Activated T-helper 2 cell treated with anti-CD3 and anti-CD28 coated beads, Interferon-gamma antibody, Interleukin-2, Interleukin-4, amounts not matched to agents 10 μg/mL and 5 μg/mL and 100 μg/mL, durations not matched to agents 14 hours and 24 hours and 36 hours (primary cell): ENCODE measurements around the gene OPCML. TPM values are rescaled to one million over a fixed set of nuclear protein-coding genes. Genes with fewer than 3 reads are reported as not detected.

Experiments
- DNase-seq: peaks from one replicate; pipeline ENCODE4 v3.0.0; 2021; ENCODE audit warnings: low spot score
- H3K27ac Mint-ChIP-seq: one replicate; pipeline ENCODE4 v1.8.0; 2021; ENCODE audit warnings: mixed read lengths
- H3K27me3 Mint-ChIP-seq: one replicate; pipeline ENCODE4 v1.8.0; 2021; ENCODE audit warnings: low read depth, mixed read lengths
- H3K36me3 Mint-ChIP-seq: one replicate; pipeline ENCODE4 v1.8.0; 2021; ENCODE audit warnings: low read depth, mixed read lengths
- H3K4me1 Mint-ChIP-seq: one replicate; pipeline ENCODE4 v1.8.0; 2021; ENCODE audit warnings: low read depth, mixed read lengths
- H3K4me3 Mint-ChIP-seq: one replicate; pipeline ENCODE4 v1.8.0; 2021; ENCODE audit warnings: low read depth, mild to moderate bottlenecking, moderate library complexity, mixed read lengths
- H3K9me3 Mint-ChIP-seq: one replicate; pipeline ENCODE4 v1.8.0; 2021; ENCODE audit warnings: mixed read lengths
- intact Hi-C: fragments of 100-400 bp; cut with micrococcal nuclease; formaldehyde crosslinking; loops from one replicate; pipeline ENCODE4 v1.15.1; 2023
- total RNA-seq: library from RNA; stranded (reverse); gene quantifications from 2 replicates; pipeline ENCODE4 v1.2.3, GENCODE V29; 2022

The OPCML gene
- total RNA-seq, 1 donor from 2014 or later, result not detected

DNA sequence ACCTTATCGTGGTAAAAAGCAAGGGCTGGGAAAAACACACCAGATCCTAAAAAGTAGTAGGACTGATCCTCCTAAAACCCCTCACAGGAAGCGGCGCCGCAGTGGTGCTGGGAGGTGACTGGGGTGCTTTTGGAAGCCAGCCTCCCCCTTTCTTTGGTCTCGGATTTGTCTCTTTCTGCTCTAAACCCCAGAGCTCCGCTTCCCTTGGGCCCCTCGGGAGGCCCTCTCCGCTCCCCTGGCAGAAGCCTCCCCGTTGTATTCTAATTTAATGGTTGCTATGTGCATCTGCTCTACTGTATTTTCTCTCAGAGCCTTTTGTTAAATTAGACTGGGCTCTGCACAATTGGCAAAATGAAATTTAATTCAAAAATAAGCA is 587.7 kb downstream of the OPCML start:
- Mint-ChIP-seq H3K27ac (no peak overlapping the region), H3K4me1 (no peaks in the 10 kb centered on the region), H3K36me3 (no peaks in the 10 kb centered on the region), H3K27me3 (peaks cover 34% of the 10 kb centered on the region), H3K9me3 (no peaks in the 10 kb centered on the region), H3K4me3 (no peak overlapping the region)
- no peak for DNase-seq
- intact Hi-C loops, result loop anchor here (10.0 kb wide), 1 partner anchor 760 kb away; no protein-coding TSS in a partner anchor

DNA sequence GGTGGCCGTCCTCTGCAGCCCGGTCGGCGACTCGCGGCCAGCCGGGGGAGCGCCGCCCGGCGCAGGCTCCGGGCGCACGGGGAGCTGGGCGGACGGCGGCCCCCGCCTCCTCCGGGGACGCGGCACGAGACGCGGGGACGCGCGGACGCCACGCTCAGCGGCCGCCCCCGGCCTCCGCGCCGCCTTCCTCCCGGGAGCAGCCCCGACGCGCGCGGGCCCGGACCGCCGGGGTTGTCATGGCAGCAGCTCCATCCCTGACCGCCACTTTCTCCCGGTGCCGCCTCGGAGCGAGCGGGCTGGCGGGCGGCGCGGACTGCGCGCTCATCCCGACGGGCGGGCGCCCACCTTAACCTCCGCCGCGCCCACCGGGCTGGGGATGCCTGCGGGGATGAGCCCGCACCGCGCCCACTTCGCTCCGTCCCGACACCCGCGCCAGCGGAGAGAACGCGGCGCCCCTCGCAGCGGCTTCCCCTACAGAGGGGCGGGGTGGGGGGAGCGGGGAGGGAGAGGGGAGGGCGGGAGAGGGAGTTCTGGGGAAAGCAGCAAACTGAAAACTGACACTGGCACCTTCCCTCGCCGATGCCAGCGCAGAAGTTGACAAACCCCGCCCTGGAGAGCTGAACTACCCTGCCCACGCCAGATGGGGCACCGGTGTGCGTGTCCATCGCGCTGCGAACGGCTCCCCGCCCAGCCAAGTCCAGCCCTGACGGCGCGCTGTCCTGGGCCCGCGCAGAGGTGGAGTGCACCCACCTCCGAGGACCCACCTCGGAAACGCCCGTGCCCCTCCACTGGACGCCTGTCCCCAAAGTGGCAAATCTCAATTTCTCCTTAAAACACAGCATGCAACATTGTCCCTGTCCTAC is 588.4 kb downstream of the OPCML start:
- no peak for DNase-seq
- Mint-ChIP-seq H3K4me1 (no peaks in the 10 kb centered on the region), H3K27me3 (peaks cover 34% of the 10 kb centered on the region), H3K27ac (no peak overlapping the region), H3K9me3 (no peaks in the 10 kb centered on the region), H3K36me3 (no peaks in the 10 kb centered on the region), H3K4me3 (no peak overlapping the region)
- intact Hi-C loops, result loop anchor here (10.0 kb wide), 1 partner anchor 759 kb away; no protein-coding TSS in a partner anchor

DNA sequence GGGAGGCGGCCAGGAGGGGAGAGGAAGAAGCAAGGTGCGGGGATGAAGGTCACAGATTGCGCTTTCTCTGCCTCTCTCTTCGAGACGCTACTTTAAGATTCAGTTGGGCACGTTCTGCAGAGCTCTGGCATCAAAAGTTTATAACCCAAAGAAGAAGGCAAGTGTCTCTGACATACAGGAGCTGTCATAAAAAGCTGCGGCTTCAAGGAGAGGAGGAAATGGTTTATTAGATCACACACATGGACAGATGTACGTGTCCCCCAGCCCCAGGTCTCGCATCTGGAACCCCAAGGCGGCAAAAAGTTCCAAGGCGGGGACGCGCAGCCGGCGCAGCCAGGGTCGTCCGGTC is 589.0 kb downstream of the OPCML start:
- Mint-ChIP-seq H3K27ac (no peak overlapping the region), H3K4me3 (no peak overlapping the region), H3K4me1 (no peaks in the 10 kb centered on the region), H3K27me3 (peaks cover 34% of the 10 kb centered on the region), H3K36me3 (no peaks in the 10 kb centered on the region), H3K9me3 (no peaks in the 10 kb centered on the region)
- intact Hi-C loops, result loop anchor here (10.0 kb wide), 1 partner anchor 759 kb away; no protein-coding TSS in a partner anchor
- no peak for DNase-seq

DNA sequence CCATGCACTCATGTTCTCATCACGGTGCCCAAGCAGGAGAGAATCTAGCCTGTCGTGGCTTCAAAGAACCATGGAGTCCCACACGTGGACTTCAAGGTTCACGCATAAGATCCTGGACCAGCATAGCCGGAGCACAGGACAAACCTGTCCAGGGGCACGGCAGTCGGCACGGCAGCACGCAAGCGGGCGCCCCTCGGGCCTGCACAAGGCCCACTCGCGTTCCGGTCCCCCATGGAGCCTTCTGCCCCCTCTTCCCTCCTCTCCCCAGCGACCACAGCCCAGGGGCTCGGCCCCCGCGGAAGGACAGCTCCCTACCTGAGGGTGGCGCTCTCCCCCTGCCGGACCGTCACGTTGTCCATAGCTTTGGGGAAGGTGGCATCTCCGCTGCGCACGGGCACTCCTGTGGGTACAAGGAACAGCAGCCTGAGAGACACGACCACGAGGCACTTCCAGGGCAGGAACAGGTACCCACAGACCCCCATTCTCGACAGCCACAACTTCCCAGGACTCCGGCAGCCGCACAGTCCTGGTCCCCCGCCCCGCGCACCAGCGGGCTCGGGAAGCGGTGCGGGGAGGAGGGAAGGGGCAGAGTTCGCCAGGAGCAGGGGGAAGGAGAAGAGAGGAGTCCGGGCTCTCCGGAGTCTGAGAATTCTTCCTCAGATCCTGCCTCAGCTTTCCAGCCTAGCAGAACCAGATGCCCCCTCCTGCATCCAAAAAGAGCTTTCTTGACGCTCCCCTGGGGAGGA is 589.5 kb downstream of the OPCML start:
- Mint-ChIP-seq H3K9me3 (no peaks in the 10 kb centered on the region), H3K27me3 (peaks cover 34% of the 10 kb centered on the region), H3K36me3 (no peaks in the 10 kb centered on the region), H3K4me3 (no peak overlapping the region), H3K27ac (no peak overlapping the region), H3K4me1 (no peaks in the 10 kb centered on the region)
- intact Hi-C loops, result loop anchor here (10.0 kb wide), 1 partner anchor 758 kb away; no protein-coding TSS in a partner anchor
- DNase-seq, result no peak

DNA sequence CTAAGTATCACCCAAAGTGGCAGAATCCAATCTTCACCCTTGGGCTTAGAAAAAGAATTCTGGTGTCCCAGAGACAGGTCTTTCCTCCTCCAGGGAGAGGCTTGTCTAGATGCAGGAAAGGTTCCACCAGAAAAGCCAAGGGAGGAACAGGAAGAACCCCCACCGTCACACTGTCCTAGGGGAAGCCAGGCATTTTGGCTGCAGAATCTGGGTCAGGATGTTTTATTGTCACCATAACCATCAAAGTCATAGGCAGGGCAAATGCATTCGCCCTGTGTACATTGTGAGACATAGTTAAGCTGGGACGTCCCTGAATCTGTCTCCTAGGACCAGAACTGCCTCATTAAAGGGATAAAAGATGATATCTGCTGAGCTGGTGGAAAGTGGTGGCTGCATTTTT is 590.5 kb downstream of the OPCML start:
- Mint-ChIP-seq H3K4me1 (no peaks in the 10 kb centered on the region), H3K27me3 (peaks cover 34% of the 10 kb centered on the region), H3K9me3 (no peaks in the 10 kb centered on the region), H3K27ac (no peak overlapping the region), H3K36me3 (no peaks in the 10 kb centered on the region), H3K4me3 (no peak overlapping the region)
- intact Hi-C loops, result loop anchor here (10.0 kb wide), 1 partner anchor 757 kb away; no protein-coding TSS in a partner anchor
- no peak for DNase-seq

DNA sequence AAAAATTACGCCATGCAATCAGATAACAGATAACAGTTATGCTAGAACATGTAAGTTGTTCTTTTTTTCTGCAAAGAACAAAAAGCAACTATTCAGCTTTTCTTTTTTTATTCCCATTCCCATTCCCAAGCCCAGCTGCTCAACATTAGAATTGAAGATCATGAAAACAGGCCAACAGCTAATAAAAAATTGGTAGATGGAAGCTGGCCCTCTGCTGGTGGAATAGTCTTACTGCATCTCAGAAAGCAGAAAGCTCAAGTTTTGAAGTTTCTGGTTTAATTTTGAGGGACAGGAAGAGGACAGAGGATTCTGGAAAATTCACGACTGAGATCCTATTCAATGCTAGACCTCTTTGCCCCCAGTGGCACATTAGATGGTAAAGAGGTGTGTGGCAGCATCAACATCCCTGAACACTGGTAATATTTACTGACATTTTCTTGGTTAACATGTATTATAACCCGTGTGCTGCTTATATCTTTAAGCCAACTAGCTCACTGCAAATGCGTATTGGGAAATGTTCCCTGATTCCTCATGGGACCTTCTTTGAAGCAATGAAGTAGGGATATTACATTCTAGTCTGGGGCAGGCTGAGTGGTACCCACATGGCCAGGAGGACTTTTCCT is 591.2 kb downstream of the OPCML start:
- DNase-seq, result no peak
- no peak overlapping the region for H3K4me3 Mint-ChIP-seq
- peaks cover 34% of the 10 kb centered on the region for H3K27me3 Mint-ChIP-seq
- no peaks in the 10 kb centered on the region for H3K36me3 Mint-ChIP-seq
- no peak overlapping the region for H3K27ac Mint-ChIP-seq
- H3K4me1 Mint-ChIP-seq, result no peaks in the 10 kb centered on the region
- intact Hi-C loops, result loop anchor here (10.0 kb wide), 1 partner anchor 756 kb away; no protein-coding TSS in a partner anchor
- no peaks in the 10 kb centered on the region for H3K9me3 Mint-ChIP-seq

DNA sequence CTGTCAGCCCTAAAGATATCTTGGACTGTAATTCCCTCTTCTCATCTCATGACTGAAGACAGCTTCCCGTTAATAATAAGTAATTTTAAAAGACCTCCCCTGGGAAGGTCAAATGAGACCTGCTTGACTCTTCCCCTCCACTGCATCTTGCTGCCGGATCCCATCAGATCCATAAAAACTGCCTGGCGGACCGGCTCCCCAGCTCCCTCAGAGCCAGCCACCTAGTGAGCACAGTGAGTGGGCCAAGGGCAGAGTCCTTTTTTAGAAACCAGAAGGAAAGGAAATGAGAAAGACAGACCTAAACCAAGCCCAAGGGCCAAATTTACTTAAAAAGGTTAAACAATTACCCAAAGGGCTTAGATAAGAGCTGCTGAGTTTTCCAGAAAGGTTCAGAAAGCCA is 595.3 kb downstream of the OPCML start:
- Mint-ChIP-seq H3K9me3 (no peaks in the 10 kb centered on the region), H3K27ac (no peak overlapping the region), H3K4me3 (no peak overlapping the region), H3K4me1 (no peaks in the 10 kb centered on the region), H3K27me3 (peaks cover 9% of the 10 kb centered on the region), H3K36me3 (no peaks in the 10 kb centered on the region)
- no peak for DNase-seq
- intact Hi-C loops, result no loop called here

DNA sequence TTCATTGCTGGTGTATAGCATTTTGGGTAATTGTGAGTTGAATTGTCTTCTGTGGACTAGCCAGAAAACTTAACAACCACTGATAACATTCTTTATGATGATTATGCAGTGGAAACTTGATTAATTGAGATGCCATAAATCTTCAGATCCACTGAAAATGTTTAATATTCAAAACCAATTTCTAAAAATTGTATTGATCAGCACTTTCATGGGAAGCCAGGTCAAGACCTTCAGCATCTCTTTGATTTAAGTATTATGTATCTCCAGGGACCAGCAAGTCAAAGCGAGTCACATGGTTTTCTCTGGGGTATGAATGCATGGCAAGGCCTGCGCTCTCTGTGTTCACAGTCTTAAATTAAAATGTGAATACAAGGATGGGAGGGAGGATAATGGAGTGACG is 596.9 kb downstream of the OPCML start:
- Mint-ChIP-seq H3K4me3 (no peak overlapping the region), H3K36me3 (no peaks in the 10 kb centered on the region)
- intact Hi-C loops, result no loop called here

DNA sequence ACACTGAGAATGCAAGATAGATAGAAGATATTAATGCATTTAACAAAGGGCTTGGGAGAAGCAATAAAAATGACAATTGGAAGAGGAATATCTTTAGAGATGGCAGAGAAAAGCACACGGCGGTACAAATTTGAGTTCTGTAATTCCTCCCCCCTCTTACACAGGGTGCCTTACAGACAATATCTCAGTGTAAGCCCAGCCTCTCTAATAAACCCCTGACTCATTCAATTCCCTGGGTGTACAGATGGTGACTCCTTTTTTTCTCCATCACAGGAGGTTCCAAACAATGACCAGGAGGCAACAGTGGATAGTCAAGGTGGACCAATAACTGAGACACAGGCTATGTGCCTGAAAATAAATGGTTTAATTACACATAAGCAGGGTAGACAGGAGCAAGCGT is 598.6 kb downstream of the OPCML start:
- Mint-ChIP-seq H3K4me1 (no peaks in the 10 kb centered on the region), H3K9me3 (no peaks in the 10 kb centered on the region), H3K36me3 (no peaks in the 10 kb centered on the region), H3K4me3 (no peak overlapping the region), H3K27ac (no peak overlapping the region), H3K27me3 (no peaks in the 10 kb centered on the region)
- no peak for DNase-seq
- intact Hi-C loops, result no loop called here

More for the DNA sequence above, 596.9 kb downstream of the OPCML start:
- H3K9me3 Mint-ChIP-seq, result no peaks in the 10 kb centered on the region
- no peaks in the 10 kb centered on the region for H3K27me3 Mint-ChIP-seq
- no peak for DNase-seq
- no peak overlapping the region for H3K27ac Mint-ChIP-seq
- H3K4me1 Mint-ChIP-seq, result no peaks in the 10 kb centered on the region

DNA sequence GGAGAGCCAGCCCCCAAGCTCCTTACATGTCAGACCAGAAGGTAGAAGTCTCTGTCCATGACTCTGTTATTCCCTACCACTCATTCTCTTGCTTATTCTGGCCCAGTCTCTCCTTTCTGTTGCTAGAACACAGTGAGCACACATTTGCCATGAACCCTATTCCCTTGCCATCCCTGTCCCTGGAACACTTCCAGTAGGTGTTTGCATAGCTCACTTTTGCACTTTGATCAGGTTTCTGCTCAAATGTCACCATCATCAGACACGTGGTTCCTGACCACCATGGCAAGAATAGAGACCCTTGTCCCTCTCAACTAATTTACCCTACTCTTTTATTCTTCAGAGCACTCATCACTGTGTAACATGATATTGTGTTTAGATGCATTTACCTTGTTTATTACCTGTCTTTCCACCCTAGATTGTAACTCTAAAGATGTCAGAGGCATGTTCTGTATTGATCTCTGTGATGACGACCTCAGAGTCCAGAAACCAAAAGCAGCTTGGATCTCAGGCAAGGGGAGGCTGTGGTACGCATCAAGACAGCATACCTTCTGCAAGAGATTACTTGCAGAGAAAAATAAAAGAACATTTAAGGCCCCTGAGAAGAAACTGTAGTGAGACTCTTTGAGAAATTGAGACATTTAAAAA is 606.4 kb downstream of the OPCML start:
- Mint-ChIP-seq H3K4me3 (no peak overlapping the region), H3K9me3 (no peaks in the 10 kb centered on the region), H3K27ac (no peak overlapping the region), H3K27me3 (no peaks in the 10 kb centered on the region), H3K4me1 (no peaks in the 10 kb centered on the region), H3K36me3 (no peaks in the 10 kb centered on the region)
- no peak for DNase-seq
- intact Hi-C loops, result no loop called here

DNA sequence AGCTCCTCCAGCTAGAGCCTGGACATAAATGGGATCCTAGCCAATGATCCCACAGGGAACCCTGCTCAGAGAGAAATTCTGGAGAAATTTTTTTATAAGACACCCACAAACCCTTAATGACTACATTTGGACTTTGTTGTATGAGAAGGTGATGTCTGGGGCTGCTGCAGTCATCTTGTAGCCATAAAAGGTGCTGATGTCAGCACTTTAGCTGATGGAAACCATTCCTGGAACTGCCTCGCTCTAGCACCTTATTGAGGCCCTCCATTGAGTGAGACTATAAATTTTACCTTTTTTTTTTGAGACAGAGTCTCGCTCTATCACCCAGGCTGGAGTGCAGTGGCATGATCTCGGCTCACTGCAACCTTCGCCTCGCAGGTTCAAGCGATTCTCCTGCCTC is 610.7 kb downstream of the OPCML start:
- H3K4me3 Mint-ChIP-seq, result no peak overlapping the region

DNA sequence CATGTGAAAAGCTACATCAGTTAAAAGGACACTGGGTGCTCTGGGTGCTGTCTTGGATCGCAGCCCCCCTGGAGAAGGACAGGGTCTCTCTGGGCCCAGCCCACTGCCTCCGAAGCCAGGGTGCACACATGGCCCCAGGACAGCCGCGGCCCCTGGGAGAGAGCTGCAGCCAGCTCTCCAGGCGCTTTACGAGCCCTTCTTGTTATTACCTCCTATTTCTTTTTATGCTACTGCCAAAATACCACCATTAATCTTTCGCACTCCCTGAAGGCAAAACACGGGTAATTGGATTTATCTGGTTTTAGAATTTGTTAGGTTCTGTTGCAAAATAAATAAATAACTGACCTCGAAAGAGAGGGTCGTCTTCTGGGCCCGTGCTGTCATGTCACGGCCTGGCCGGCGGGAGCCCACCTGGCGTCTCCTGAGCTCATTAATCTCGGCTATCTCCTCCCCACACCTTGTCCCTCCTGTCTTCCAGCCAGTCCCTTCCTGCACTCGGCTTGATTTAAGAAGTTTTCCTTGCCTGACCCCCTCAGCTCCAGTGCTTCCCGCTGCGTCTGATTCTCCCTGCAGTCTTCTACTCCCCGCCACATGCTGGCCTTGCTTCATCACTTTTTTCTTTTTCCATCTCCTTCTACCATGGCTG is 611.7 kb downstream of the OPCML start:
- intact Hi-C loops, result no loop called here
- H3K9me3 Mint-ChIP-seq, result no peaks in the 10 kb centered on the region
- H3K36me3 Mint-ChIP-seq, result no peaks in the 10 kb centered on the region
- no peak for DNase-seq
- H3K4me3 Mint-ChIP-seq, result no peak overlapping the region
- no peaks in the 10 kb centered on the region for H3K4me1 Mint-ChIP-seq
- no peaks in the 10 kb centered on the region for H3K27me3 Mint-ChIP-seq
- no peak overlapping the region for H3K27ac Mint-ChIP-seq

More for the DNA sequence above, 610.7 kb downstream of the OPCML start:
- DNase-seq, result no peak
- Mint-ChIP-seq H3K27ac (no peak overlapping the region), H3K36me3 (no peaks in the 10 kb centered on the region), H3K9me3 (no peaks in the 10 kb centered on the region), H3K27me3 (no peaks in the 10 kb centered on the region), H3K4me1 (no peaks in the 10 kb centered on the region)
- intact Hi-C loops, result no loop called here
